Measurements from ENCODE around the gene NTMT1. TPM values are rescaled to one million over a fixed set of nuclear protein-coding genes. Genes with fewer than 3 reads are reported as not detected.

The NTMT1 gene
- total and polyA plus RNA-seq, 8 donors, result 19.5 to 35.4 (median 24.7) TPM

DNA sequence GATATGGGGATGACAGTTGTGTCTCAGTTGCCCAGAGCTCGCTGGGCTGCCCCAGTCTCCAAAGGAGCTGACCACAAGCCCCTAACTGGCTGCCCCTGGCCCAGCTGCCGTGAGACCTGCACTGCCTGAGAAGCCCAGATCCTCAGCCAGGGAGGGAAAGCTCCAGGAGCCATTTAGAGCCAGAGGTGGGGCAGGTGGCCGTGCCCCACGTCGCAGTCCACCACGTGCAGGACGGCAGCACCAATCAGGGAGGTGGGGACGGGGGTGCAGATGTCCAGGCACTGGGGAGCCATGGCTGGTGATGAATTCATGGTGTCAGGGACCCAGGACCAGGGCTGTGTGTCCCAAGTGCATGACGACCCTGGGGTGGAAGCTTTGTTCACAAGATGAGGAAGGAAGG, 52.9 kb downstream of the NTMT1 start:
- no peak for TF ChIP-seq CTCF (IDR thresholded peaks at IDR 0.05)
- H3K27me3 ChIP-seq, result peaks cover 0 to 79% of the 10 kb centered on the region in 2 donors
- DNase-seq (no peak), ATAC-seq (no peak)
- intact Hi-C loops (cut with DNase I), result no loop called here
- no peaks in the 10 kb centered on the region for H3K36me3 ChIP-seq
- no peaks in the 10 kb centered on the region for H3K9me3 ChIP-seq
- H3K4me3 ChIP-seq, result no peak overlapping the region
- no peaks in the 10 kb centered on the region for H3K4me1 ChIP-seq
- no peak overlapping the region for H3K27ac ChIP-seq

GRCh38 chr9:129679537-129679936, 53.6 kb downstream of the NTMT1 start:
- Histone ChIP-seq H3K9me3 (no peaks in the 10 kb centered on the region), H3K4me3 (no peak overlapping the region), H3K36me3 (no peaks in the 10 kb centered on the region), H3K4me1 (no peaks in the 10 kb centered on the region), H3K27ac (no peak overlapping the region), H3K27me3 (peaks cover 0 to 73% of the 10 kb centered on the region in 2 donors)
- intact Hi-C loops (cut with DNase I), result no loop called here
- DNase-seq (no peak), ATAC-seq (no peak)
- no peak for TF ChIP-seq CTCF (IDR thresholded peaks at IDR 0.05)

- peaks cover 0 to 49% of the 10 kb centered on the region in 2 donors for H3K27me3 ChIP-seq
- TF ChIP-seq CTCF (IDR thresholded peaks at IDR 0.05), result no peak
- intact Hi-C loops (cut with DNase I), result no loop called here
- no peaks in the 10 kb centered on the region for H3K36me3 ChIP-seq
- H3K4me1 ChIP-seq, result no peaks in the 10 kb centered on the region
- H3K4me3 ChIP-seq, result no peak overlapping the region
- DNase-seq (no peak), ATAC-seq (no peak)
- H3K9me3 ChIP-seq, result no peaks in the 10 kb centered on the region
- H3K27ac ChIP-seq, result no peak overlapping the region
These were observed 56.0 kb downstream of the NTMT1 start for GRCh38 chr9:129681924-129682323.

- Histone ChIP-seq H3K27ac (no peak overlapping the region), H3K27me3 (peaks cover 0 to 44% of the 10 kb centered on the region in 2 donors), H3K36me3 (no peaks in the 10 kb centered on the region), H3K9me3 (no peaks in the 10 kb centered on the region), H3K4me1 (no peaks in the 10 kb centered on the region), H3K4me3 (no peak overlapping the region)
- intact Hi-C loops (cut with DNase I), result no loop called here
- no peak for ATAC-seq
- no peak for DNase-seq
- TF ChIP-seq CTCF (IDR thresholded peaks at IDR 0.05), result no peak
These were observed 56.4 kb downstream of the NTMT1 start for GRCh38 chr9:129682381-129682780.

- DNase-seq, result no peak
- ATAC-seq, result no peak
- H3K27me3 ChIP-seq, result peaks cover 0 to 15% of the 10 kb centered on the region in 2 donors
- H3K4me1 ChIP-seq, result no peaks in the 10 kb centered on the region
- intact Hi-C loops (cut with DNase I), result no loop called here
- TF ChIP-seq CTCF (IDR thresholded peaks at IDR 0.05), result no peak
- no peak overlapping the region for H3K27ac ChIP-seq
- no peak overlapping the region for H3K4me3 ChIP-seq
- no peaks in the 10 kb centered on the region for H3K36me3 ChIP-seq
- no peaks in the 10 kb centered on the region for H3K9me3 ChIP-seq
These were observed 59.4 kb downstream of the NTMT1 start for GRCh38 chr9:129685220-129685932.

Other genes starting within 250 kb of the NTMT1 start
- gene C9orf50, start 5.1 kb upstream of the NTMT1 start, total RNA-seq, result not detected
- under 1 TPM; 0.18 to 0.51 (median 0.44) TPM for gene C9orf50, start 5.1 kb upstream of the NTMT1 start, polyA plus RNA-seq (ENCODE audit: insufficient read length in 6 of 6)
- gene ASB6, start 16.0 kb downstream of the NTMT1 start, total RNA-seq, result 10 to 100 TPM; 15.8 to 18.0 TPM
- 10 to 100 TPM; 14.0 to 17.7 (median 15.0) TPM for gene ASB6, start 16.0 kb downstream of the NTMT1 start, polyA plus RNA-seq (ENCODE audit: insufficient read length in 6 of 6)
- 1 to 10 TPM; 1.7 to 5.6 TPM for gene PRRX2, start 39.5 kb downstream of the NTMT1 start, total RNA-seq
- gene PRRX2, start 39.5 kb downstream of the NTMT1 start, polyA plus RNA-seq (ENCODE audit: insufficient read length in 6 of 6), result 1 to 10 TPM in 2 of 6 donors, under 1 TPM in 4; 0.56 to 1.2 (median 0.93) TPM
- 1 to 10 TPM; 3.2 to 9.8 TPM for gene PTGES, start 126.9 kb downstream of the NTMT1 start, total RNA-seq
- gene PTGES, start 126.9 kb downstream of the NTMT1 start, polyA plus RNA-seq (ENCODE audit: insufficient read length in 6 of 6), result 1 to 10 TPM; 5.2 to 6.7 (median 6.1) TPM
- gene TOR1B, start 177.0 kb downstream of the NTMT1 start, total RNA-seq, result 10 to 100 TPM; 26.1 to 32.1 TPM
- gene TOR1B, start 177.0 kb downstream of the NTMT1 start, polyA plus RNA-seq (ENCODE audit: insufficient read length in 6 of 6), result 10 to 100 TPM; 19.0 to 25.0 (median 21.4) TPM
- gene TOR1A, start 198.0 kb downstream of the NTMT1 start, total RNA-seq, result 10 to 100 TPM; 32.0 to 38.5 TPM
- gene TOR1A, start 198.0 kb downstream of the NTMT1 start, polyA plus RNA-seq (ENCODE audit: insufficient read length in 6 of 6), result 10 to 100 TPM; 34.2 to 40.0 (median 36.3) TPM
- 10 to 100 TPM; 30.1 to 31.8 TPM for gene C9orf78, start 209.1 kb downstream of the NTMT1 start, total RNA-seq
- gene C9orf78, start 209.1 kb downstream of the NTMT1 start, polyA plus RNA-seq (ENCODE audit: insufficient read length in 6 of 6), result 10 to 100 TPM; 50.7 to 71.9 (median 67.7) TPM
- gene USP20, start 209.3 kb downstream of the NTMT1 start, total RNA-seq, result 10 to 100 TPM; 21.0 to 22.9 TPM
- 10 to 100 TPM; 16.7 to 24.6 (median 21.6) TPM for gene USP20, start 209.3 kb downstream of the NTMT1 start, polyA plus RNA-seq (ENCODE audit: insufficient read length in 6 of 6)

Data from left lung (tissue), 10 donors.